A549 treated with CORT108297 at 1 μM for 4 hours (cell line): ENCODE measurements around the gene PROCA1. TPM values are rescaled to one million over a fixed set of nuclear protein-coding genes. Genes with fewer than 3 reads are reported as not detected.

Experiments used
- total RNA-seq: library from RNA; stranded (reverse); fragments of 200-300 nt; extraction: Qiagen RNA extraction; gene quantifications from 5 replicates; pipeline ENCODE4 v1.2.3, GENCODE V29; 2022

PROCA1 gene
- total RNA-seq, result 1.0 to 1.7 TPM (median 1.1 TPM) in 5 replicates

GRCh38 chr17:28711723-28712031 is at the start of gene PROCA1:
Gene PROCA1, minus strand, starts transcription at chr17:28711888. Its CDS starts 228 bp downstream, at chr17:28711660.

GRCh38 chr17:28743243-28744103 is 31.8 kb upstream of the PROCA1 start, which contains the start of gene TRAF4:
Gene TRAF4, plus strand, starts transcription at chr17:28744011. Its CDS starts 102 bp downstream, at chr17:28744113.

GRCh38 chr17:28728364-28729200 is 16.9 kb upstream of the PROCA1 start, which contains the start of gene NEK8:
Gene NEK8, plus strand, starts transcription at chr17:28728788. Its CDS starts 26 bp downstream, at chr17:28728814.

GRCh38 chr17:28726226-28726626 is 14.5 kb upstream of the PROCA1 start, which contains the start of gene TLCD1:
Gene TLCD1, minus strand, starts transcription at chr17:28726233. Its CDS starts 136 bp downstream, at chr17:28726097.

GRCh38 chr17:28717578-28718332 is 6.1 kb upstream of the PROCA1 start, which contains the start of gene RAB34:
Gene RAB34, minus strand, starts transcription at chr17:28717868. Its CDS starts 602 bp downstream, at chr17:28717266.

GRCh38 chr17:28661635-28662526 is 49.8 kb downstream of the PROCA1 start, which contains the start of the genes SDF2 and SUPT6H:
Gene SDF2, minus strand, starts transcription at chr17:28661906. Its CDS starts 30 bp downstream, at chr17:28661876.
Gene SUPT6H, plus strand, starts transcription at chr17:28662205. Its CDS starts 11,197 bp downstream, at chr17:28673402.

Other genes starting within 250 kb of the PROCA1 start
- 0.06 to 0.15 TPM (median 0.12 TPM) in 5 replicates for gene SLC13A2, start 238.2 kb downstream of the PROCA1 start, total RNA-seq
- 0.02 to 0.06 TPM (median 0.04 TPM) in 4 of 5 replicates, not detected in the other for gene FOXN1, start 205.5 kb downstream of the PROCA1 start, total RNA-seq
- 22.3 to 36.4 TPM (median 32.0 TPM) in 5 replicates for gene UNC119, start 159.3 kb downstream of the PROCA1 start, total RNA-seq
- gene PIGS, start 140.4 kb downstream of the PROCA1 start, total RNA-seq, result 55.5 to 65.3 TPM (median 61.2 TPM) in 5 replicates
- gene ALDOC, start 135.0 kb downstream of the PROCA1 start, total RNA-seq, result 1.6 to 2.8 TPM (median 2.1 TPM) in 5 replicates
- 69.8 to 83.9 TPM (median 78.3 TPM) in 5 replicates for gene SPAG5, start 112.9 kb downstream of the PROCA1 start, total RNA-seq
- 3.0 to 5.5 TPM (median 4.8 TPM) in 5 replicates for gene RSKR, start 97.7 kb downstream of the PROCA1 start, total RNA-seq
- gene BLTP2, start 66.7 kb downstream of the PROCA1 start, total RNA-seq, result 51.4 to 78.0 TPM (median 62.9 TPM) in 5 replicates
- gene SDF2, start 50.0 kb downstream of the PROCA1 start, total RNA-seq, result 82.2 to 85.5 TPM (median 83.0 TPM) in 5 replicates
- gene SUPT6H, start 49.7 kb downstream of the PROCA1 start, total RNA-seq, result 67.6 to 75.2 TPM (median 73.5 TPM) in 5 replicates
- 227 to 270 TPM (median 264 TPM) in 5 replicates for gene RAB34, start 6.0 kb upstream of the PROCA1 start, total RNA-seq
- gene RPL23A, start 8.1 kb upstream of the PROCA1 start, total RNA-seq, result 2,007 to 2,316 TPM (median 2,128 TPM) in 5 replicates
- 31.9 to 55.5 TPM (median 50.7 TPM) in 5 replicates for gene TLCD1, start 14.3 kb upstream of the PROCA1 start, total RNA-seq
- 3.3 to 5.5 TPM (median 4.4 TPM) in 5 replicates for gene NEK8, start 16.9 kb upstream of the PROCA1 start, total RNA-seq
- gene TRAF4, start 32.1 kb upstream of the PROCA1 start, total RNA-seq, result 55.3 to 91.7 TPM (median 86.7 TPM) in 5 replicates
- 25.7 to 31.0 TPM (median 27.7 TPM) in 5 replicates for gene FAM222B, start 130.9 kb upstream of the PROCA1 start, total RNA-seq
- gene ERAL1, start 143.1 kb upstream of the PROCA1 start, total RNA-seq, result 72.4 to 90.0 TPM (median 86.4 TPM) in 5 replicates
- gene FLOT2, start 185.8 kb upstream of the PROCA1 start, total RNA-seq, result 71.4 to 84.2 TPM (median 80.5 TPM) in 5 replicates
- gene DHRS13, start 191.2 kb upstream of the PROCA1 start, total RNA-seq, result 4.9 to 7.2 TPM (median 6.4 TPM) in 5 replicates
- gene PHF12, start 239.6 kb upstream of the PROCA1 start, total RNA-seq, result 33.1 to 37.4 TPM (median 33.6 TPM) in 5 replicates